ENCODE measurements around the gene TMEM203.

The TMEM203 gene

DNA sequence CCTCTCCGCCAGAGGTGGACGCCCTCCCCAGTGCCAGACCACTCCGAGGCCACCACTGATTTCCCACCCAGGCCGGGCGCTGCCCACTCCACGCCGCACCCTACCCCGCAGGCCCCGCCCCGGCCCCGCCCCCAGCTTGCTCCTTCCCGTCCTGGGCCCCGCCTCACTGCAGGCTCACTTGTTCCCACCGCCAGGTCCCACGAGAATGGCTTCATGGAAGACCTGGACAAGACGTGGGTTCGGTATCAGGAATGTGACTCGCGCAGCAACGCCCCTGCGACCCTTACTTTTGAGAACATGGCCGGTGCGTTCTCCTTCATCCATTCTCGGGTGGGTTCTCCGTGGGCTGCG is 42.1 kb downstream of the TMEM203 start:
- no peak for DNase-seq

DNA sequence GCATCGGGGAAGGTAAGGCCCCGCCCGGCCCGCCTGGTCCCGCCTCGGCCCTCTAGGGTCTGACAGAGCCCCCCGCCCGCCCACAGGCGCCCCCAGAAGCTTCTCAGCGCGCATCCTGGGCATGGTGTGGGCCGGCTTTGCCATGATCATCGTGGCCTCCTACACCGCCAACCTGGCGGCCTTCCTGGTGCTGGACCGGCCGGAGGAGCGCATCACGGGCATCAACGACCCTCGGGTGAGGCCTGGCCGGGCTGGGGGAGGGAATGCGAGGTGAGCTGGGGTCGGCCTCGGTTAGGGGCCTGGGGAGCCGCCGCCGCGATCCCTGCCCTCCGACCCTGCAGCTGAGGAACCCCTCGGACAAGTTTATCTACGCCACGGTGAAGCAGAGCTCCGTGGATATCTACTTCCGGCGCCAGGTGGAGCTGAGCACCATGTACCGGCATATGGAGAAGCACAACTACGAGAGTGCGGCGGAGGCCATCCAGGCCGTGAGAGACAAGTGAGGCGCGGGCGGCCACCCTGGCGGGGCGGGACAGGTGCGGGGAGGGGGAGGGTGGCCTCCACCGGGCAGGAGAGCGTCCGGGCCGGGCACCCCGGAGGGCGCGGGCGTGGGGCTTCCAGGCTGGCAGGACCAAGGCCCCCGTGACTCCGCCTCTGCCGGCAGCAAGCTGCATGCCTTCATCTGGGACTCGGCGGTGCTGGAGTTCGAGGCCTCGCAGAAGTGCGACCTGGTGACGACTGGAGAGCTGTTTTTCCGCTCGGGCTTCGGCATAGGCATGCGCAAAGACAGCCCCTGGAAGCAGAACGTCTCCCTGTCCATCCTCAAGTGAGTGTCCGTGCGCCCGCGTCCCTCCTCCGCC is 42.7 kb downstream of the TMEM203 start:
- peak; percentile 1 for DNase-seq

DNA sequence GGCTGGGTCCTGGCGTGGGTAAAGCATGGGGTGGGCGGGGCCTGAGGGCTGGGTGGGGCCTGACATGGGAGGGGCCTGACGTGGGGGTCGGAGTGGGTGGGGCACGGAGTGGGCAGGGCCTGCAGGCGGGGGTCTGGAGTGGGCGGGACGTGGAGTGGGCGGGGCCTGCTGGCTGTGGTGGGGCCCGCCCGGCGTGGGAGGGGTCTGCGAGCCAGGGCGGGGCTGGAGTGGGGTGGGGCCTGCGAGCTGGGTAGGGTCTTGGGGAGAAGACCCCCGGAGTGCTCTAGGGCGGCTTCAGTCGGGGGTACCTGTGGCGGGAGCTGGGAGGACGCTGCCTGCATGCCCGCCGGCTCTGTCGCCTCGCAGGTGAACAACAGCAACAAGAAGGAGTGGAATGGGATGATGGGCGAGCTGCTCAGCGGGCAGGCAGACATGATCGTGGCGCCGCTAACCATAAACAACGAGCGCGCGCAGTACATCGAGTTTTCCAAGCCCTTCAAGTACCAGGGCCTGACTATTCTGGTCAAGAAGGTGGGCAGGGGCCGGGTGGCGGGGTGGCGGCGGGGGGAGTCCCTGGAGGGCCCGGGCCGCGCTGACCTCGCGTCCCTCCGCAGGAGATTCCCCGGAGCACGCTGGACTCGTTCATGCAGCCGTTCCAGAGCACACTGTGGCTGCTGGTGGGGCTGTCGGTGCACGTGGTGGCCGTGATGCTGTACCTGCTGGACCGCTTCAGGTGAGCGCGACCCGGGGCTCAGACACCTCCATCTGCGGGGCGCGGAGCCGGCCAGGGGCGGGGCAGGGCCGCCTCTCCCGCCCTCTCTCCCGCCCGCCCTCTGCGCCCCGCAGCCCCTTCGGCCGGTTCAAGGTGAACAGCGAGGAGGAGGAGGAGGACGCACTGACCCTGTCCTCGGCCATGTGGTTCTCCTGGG is 43.6 kb downstream of the TMEM203 start:
- no peak for DNase-seq

- DNase-seq = peak; percentile 19
Observed at GRCh38 chr9:137160716-137161557, 44.5 kb downstream of the TMEM203 start.

- DNase-seq = no peak
Observed at GRCh38 chr9:137160054-137160425, 45.4 kb downstream of the TMEM203 start.

- DNase-seq = no peak
Observed at GRCh38 chr9:137159105-137160053, 46.1 kb downstream of the TMEM203 start.

GRCh38 chr9:137158625-137159024 is 46.8 kb downstream of the TMEM203 start:
- DNase-seq = no peak

DNA sequence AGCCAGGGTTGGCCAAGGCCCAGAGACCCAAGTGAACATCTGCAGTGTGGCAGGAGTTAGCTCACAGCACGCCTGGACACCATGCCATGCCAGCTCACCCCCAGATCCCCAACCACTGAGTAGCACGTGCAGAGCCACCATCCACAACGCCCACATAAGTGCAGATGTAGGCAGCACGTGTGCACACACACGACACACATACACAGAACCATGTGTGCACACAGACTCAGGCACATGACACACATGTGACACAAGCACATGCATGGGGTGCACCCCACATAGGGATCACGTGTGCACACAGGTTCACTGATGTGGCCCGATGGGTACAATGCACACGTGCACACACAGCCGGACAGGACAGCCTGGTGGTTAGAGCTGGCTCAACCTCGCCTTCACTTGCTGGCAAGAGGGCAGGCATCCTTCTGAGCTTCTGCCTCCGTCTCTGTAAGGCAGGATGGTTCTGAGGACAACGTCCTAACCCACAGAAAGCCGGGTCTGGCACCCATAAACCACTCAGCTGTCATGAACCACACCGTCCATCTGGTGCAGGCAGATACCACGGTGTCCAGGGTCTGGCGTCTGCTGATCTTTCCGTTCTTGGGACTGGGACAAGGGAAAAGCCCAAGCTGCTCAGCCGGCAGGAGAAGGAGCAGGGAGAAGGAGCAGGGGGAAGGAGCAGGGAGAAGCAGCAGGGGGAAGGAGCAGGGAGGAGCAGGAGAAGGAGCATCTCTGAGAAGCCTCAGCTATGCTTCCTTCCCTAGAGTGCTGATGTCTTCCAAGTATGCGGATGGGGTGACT is 47.6 kb downstream of the TMEM203 start:
- no peak for DNase-seq

DNA sequence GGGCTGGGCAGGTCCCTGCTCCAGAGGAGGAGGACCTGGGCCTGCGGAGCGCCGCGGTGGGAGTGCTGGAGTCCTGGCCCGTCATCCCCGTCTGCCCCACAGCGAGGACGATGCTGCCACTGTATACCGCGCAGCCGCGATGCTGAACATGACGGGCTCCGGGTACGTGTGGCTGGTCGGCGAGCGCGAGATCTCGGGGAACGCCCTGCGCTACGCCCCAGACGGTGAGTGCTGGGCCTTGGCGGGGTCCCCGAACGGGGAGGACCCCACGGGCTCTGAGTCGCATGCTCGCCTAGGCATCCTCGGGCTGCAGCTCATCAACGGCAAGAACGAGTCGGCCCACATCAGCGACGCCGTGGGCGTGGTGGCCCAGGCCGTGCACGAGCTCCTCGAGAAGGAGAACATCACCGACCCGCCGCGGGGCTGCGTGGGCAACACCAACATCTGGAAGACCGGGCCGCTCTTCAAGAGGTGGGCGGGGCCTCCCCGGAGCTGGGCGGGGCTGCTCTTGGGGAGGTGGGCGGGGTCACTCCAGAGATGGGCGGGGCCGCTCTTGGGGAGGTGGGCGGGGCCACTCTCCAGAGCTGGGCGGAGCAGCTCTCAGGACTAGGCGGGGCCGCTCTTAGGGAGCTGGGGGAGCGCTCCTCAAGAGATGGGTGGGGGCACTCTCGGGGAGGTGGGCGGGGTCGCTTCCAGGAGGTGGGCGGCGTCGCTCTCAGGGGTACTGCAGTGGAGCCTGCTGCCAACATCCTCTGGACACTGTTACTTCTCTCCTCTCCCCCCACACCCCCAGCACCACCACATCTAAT is 48.7 kb downstream of the TMEM203 start:
- DNase-seq = no peak

Data from NCI-H526 treated with DMSO at 0.1 percent for 48 hours (cell line).